Left ventricle myocardium superior (tissue), 1 donor: Measurements from ENCODE around the gene LPA. TPM values are rescaled to one million over a fixed set of nuclear protein-coding genes. Genes with fewer than 3 reads are reported as not detected.
"Not testable (repeated sequence)": the region's sequence is repeated elsewhere in the genome, so short reads cannot be mapped to it uniquely, and the experiment has no call there.

Experiments
- ATAC-seq: fragments of 200-7000 bp; cut with Tn5 transposase; one replicate; pipeline ENCODE4 v1.9.1; 2020; ENCODE audit warnings: mild to moderate bottlenecking, moderate library complexity
- DNase-seq: peaks from one replicate; pipeline ENCODE4 v3.0.0-alpha.2; 2020
- intact Hi-C: fragments of 100-400 bp; cut with micrococcal nuclease; formaldehyde crosslinking; loops from one replicate; pipeline ENCODE4 v1.11.0; 2022
- total RNA-seq: library from RNA; stranded (reverse); fragmentation: NEBNext Ultra II Directional; extraction: Animal tissue kit (Norgen Biotek cat#: 25700); gene quantifications from one replicate; pipeline ENCODE4 v1.2.1, GENCODE V29; 2021
- donor health status: DM: no; HTN: yes; CAD: no; lungs with severe emphysema.

LPA gene
- total RNA-seq, 1 donor from 2014 or later = not detected

GRCh38 chr6:160667639-160668481 is 3.8 kb upstream of the LPA start:
- intact Hi-C loops = no loop called here
- DNase-seq (no peak), ATAC-seq (no peak)

- intact Hi-C loops = no loop called here
- ATAC-seq (no peak), DNase-seq (no peak)
Measured at GRCh38 chr6:160662842-160663241, 1.2 kb downstream of the LPA start.

DNA sequence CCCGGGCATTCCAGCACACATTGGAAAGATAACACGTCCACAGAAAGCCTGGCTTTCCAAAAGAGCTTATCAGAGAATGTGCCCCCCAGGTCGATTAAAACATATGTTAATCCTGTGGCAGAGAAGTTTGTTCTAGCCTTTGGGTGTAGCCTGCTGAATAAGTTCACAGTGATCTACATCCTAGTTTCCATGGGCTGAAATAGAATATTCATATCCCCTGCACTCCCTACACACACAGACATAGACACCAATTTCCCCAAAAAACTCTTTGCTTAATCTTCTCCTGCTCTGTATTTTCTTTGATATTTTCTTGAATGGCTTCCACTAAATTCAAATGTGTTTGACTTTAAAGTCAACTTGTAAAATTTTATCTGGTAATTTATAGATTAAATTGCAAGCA is 1.6 kb downstream of the LPA start:
- intact Hi-C loops = no loop called here
- ATAC-seq = no peak
- DNase-seq = no peak

- intact Hi-C loops = no loop called here
- no peak for DNase-seq
- no peak for ATAC-seq
Measured at GRCh38 chr6:160661216-160661615, 2.9 kb downstream of the LPA start.

GRCh38 chr6:160659562-160659961 is 4.5 kb downstream of the LPA start:
- intact Hi-C loops = no loop called here
- ATAC-seq = no peak
- DNase-seq = no peak

DNA sequence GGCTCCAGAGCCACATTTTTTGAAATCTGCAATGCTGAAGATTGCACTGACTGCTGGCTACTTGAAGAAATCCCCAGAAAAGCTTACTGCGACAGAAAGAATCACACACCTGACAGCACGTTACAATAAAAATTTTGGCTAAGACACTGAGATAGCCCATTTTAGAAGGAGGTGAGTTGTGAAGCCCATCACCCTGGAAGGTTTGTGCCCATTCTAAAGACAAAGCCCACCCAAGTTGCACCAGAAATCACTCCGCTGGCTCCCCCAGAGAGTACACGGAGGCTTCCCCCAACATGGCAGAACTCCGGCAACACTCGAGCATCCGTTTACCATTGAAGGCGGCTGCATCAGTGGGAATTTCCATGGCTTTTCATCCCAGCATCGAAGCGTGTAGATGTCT is 29.4 kb downstream of the LPA start:
- intact Hi-C loops = no loop called here
- ATAC-seq (no peak), DNase-seq (peak; percentile 27)

DNA sequence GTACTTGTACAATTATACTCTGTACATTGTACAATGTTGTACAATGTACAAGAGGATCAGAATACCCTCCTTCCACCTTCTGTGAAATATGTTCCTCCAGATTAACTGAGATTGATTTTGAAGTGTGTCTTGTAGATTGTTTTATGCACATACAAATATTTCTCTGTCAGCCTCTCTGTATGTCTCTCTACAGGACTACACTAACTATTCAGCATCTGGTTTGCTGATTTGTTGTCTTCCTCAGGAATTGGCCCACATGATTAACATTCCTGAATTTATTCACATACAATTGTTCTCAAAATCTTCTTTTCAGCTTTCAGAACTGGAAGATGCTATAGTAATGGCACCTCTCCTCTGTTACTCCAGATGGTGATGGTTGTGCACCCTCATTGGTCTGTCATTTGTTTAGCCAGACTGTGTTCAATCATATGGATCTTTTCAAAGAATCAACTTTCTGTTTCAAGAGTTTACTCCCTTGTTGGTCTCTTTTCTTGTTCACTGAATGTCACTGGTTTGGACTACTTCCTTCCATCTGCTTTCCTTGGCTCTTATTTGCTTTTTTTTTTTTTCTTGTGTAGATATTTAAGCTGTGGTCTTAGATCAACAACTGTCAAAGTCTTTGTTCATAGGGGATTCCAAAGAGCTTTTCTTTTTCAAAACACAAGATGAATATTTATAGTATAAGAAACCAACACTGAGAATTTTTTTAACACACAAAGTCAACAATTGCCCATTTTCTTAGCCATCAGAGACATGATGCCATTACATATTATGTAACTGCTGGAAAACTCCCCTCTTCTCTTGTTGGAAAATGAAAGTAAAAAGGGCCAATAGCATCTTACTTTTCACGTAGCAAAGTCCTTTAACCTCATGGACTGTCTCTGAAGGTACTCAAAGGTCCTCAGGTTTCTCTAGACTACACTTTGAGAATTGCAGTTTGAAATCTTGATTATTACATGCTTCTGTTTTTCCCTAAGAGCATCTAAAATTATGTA is 67.9 kb downstream of the LPA start:
- intact Hi-C loops = no loop called here
- DNase-seq (no peak), ATAC-seq (no peak)

- intact Hi-C loops, DNase-seq, ATAC-seq: not testable (repeated sequence)
Measured at GRCh38 chr6:160595297-160595696, 68.8 kb downstream of the LPA start.

- no peak for DNase-seq
- intact Hi-C loops = no loop called here
- ATAC-seq = no peak
Measured at GRCh38 chr6:160586374-160586773, 77.7 kb downstream of the LPA start.

DNA sequence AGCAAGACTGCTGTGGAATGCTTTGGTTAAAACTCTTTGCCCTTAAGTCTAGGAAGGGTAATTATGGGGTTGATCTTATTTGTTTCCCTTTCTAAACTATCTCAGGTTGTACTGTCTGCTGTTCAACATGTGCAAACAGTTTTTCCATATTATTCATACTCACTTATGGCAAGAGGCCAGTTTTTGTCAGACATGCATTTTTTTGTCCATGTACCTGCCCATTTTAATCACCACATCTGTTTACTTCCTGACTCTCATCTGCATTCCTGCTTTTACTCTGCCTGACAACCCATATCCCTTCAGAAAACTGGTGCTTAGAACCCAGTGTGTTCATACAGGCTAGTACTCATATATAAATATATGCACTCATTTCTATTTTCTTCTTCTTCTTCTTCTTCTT is 80.3 kb downstream of the LPA start:
- intact Hi-C loops = no loop called here
- DNase-seq (no peak), ATAC-seq (no peak)

GRCh38 chr6:160581406-160581805 is 82.7 kb downstream of the LPA start:
- DNase-seq (no peak), ATAC-seq (no peak)
- intact Hi-C loops = no loop called here

GRCh38 chr6:160578515-160578914 is 85.6 kb downstream of the LPA start:
- DNase-seq, intact Hi-C loops, ATAC-seq: not testable (repeated sequence)

GRCh38 chr6:160573943-160574342 is 90.1 kb downstream of the LPA start:
- ATAC-seq (no peak), DNase-seq (no peak)
- intact Hi-C loops = no loop called here

GRCh38 chr6:160571201-160571600 is 92.9 kb downstream of the LPA start:
- intact Hi-C loops, ATAC-seq, DNase-seq: not testable (repeated sequence)

DNA sequence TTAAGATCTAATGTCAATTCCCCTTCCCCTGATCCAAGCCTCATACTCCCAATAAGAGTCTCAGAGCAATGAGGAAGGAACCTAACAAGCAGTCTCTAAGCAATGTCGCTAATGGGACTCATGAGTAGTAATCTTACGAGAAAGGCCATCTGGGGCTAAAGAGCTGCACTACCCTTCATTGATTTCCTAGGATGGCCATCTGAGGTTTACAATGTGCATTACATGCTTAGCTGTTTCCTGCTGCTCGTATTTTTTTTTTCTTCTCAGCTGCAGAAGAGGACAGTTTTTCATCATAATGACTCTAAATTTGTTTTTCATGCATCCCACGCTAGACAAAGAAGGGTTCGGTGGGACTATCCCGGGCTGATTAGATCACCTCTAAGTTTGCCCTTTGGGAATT is 119.3 kb downstream of the LPA start:
- DNase-seq = no peak
- intact Hi-C loops = no loop called here
- ATAC-seq = no peak

DNA sequence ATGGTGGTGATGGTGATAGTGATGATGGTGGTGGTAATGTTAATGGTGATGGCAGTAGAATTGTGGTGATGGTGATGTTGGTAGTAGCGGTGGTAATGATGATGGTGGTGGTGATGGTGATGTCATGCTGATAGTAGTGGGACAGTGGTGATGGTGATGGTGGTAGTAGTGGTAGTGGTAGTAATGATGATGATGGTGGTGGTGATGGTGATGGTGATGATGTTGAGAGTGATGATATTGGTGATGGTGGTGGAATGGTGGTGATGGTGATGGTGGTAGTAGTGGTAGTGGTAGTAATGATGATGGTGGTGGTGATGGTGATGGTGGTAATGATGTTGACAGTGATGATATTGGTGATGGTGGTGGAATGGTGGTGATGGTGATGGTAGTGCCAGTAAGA is 128.8 kb downstream of the LPA start:
- DNase-seq (no peak), ATAC-seq (no peak)
- intact Hi-C loops = no loop called here

DNA sequence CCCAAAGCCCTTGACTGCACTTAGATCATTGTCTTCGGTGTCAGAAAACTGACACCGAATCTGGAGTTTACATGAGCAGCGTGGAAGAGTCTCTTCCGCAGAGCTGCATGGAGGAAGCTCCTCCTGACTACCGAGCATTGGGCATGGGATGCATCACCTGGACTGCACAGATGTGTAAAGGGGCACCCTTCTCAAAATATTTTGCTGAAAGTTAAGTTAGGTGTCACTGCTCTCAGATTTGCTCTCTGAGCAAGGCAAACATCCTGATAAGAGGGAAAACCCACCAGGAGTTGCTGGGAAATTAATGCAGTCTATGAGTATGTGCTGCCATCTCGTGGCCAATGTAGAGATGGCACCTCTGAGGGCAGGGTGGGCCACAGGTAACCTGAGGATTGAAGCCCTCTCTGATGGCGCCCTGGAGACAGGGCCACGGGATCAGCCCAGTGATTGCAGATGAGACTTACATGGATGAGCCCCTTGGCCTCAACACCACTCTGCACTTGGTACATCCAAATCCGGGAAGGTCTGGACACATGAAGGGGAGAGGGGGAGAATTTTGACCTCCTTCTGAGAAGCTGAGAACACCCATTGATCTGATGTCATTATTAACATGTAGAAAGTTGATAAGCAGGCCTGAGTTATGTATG is 129.9 kb downstream of the LPA start:
- DNase-seq = peak; percentile 58
- peak; percentile 71 for ATAC-seq
- intact Hi-C loops = no loop called here

DNA sequence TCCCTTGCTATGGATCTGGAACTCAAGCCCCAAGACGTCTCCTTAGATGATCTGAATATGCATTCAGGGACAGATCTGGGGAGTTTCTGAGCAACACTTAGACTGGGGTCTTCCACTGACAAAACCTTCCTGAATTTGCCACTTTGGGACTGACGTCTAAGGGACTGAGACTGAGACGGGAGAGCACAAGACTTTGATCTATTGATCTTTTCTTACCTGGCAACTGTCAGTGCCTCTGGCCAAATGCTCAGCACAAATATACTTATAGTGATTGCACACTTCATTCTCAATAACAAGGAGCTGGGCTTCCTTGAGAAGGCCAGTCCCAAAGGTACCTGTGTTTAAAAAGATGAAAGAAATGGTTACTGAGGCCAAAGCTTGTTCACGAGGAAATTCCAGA is 131.8 kb downstream of the LPA start:
- ATAC-seq = no peak
- intact Hi-C loops = no loop called here
- no peak for DNase-seq

GRCh38 chr6:160531826-160532225 is 132.2 kb downstream of the LPA start:
- ATAC-seq = no peak
- intact Hi-C loops = no loop called here

GRCh38 chr6:160529524-160529923 is 134.6 kb downstream of the LPA start:
- DNase-seq, ATAC-seq, intact Hi-C loops: not testable (repeated sequence)

More at GRCh38 chr6:160531826-160532225, 132.2 kb downstream of the LPA start:
- DNase-seq = no peak
